ENCODE data around the gene TNC.

Gene TNC

GRCh38 chr9:115012486-115012885, 105.5 kb downstream of the TNC start:
- H2BK120ac ChIP-seq (ENCODE audit: low read depth, low read length), result no peak overlapping the region
- no CpG with 5 or more reads among the region's 3 CpGs for WGBS (ENCODE audit: extremely low coverage, insufficient coverage, low lambda C conversion rate)
- no peaks in the 10 kb centered on the region for H3K36me3 ChIP-seq (ENCODE audit: control insufficient read depth, insufficient read depth, low read length)
- no peak overlapping the region for H4K8ac ChIP-seq (ENCODE audit: low read depth, low read length)
- no peak overlapping the region for H3K9ac ChIP-seq (ENCODE audit: low read length)
- no peak overlapping the region for H2BK5ac ChIP-seq (ENCODE audit: low read length)
- no peak overlapping the region for H3K4me2 ChIP-seq (ENCODE audit: low read length)
- H3K23ac ChIP-seq (ENCODE audit: low read length), result no peak overlapping the region
- no peak overlapping the region for H3K27ac ChIP-seq (ENCODE audit: low read depth, low read length)
- H4K5ac ChIP-seq (ENCODE audit: low read length), result no peak overlapping the region
- H2AK5ac ChIP-seq (ENCODE audit: low read length), result no peak overlapping the region
- H3K18ac ChIP-seq (ENCODE audit: low read length), result no peak overlapping the region
- no peak overlapping the region for H3K56ac ChIP-seq (ENCODE audit: low read length)
- no peak overlapping the region for H3K4ac ChIP-seq (ENCODE audit: low read depth, low read length)
- DNase-seq, result peak; percentile 84
- H3K27me3 ChIP-seq (ENCODE audit: insufficient read depth, low read length, poor library complexity), result no peaks in the 10 kb centered on the region
- H2BK15ac ChIP-seq (replicated peaks; ENCODE audit: low read depth), result no peak overlapping the region
- no peak overlapping the region for H3K4me3 ChIP-seq (ENCODE audit: low read length)
- H3K79me1 ChIP-seq (ENCODE audit: low read length), result no peaks in the 10 kb centered on the region
- no peaks in the 10 kb centered on the region for H3K79me2 ChIP-seq (ENCODE audit: control insufficient read depth, insufficient read depth, low read length)
- peaks cover 2% of the 10 kb centered on the region for H3K4me1 ChIP-seq (ENCODE audit: control insufficient read depth, low read depth, low read length)

DNA sequence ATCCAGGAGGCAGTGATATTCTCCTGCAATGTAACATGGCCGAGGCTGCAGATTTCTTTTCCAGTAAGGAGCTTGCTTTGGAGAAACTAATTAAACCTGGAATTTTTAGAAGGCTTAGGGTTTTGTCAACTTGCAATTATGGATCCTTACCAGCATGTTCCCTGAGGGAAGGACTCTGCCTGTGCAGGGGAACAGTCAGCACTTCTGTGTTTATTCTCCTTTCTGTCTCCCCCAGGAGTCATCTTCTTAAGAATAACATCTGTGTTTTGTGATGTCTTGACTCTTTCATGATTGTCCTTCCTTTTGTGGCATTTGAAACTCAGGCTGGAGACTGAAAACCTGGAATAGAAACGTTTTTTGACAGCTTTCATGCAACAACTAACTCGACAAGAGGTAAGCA, 107.1 kb downstream of the TNC start:
- DNase-seq, result no peak
- H3K4ac ChIP-seq (ENCODE audit: low read depth, low read length), result no peak overlapping the region
- no peaks in the 10 kb centered on the region for H3K79me1 ChIP-seq (ENCODE audit: low read length)
- no peak overlapping the region for H2BK15ac ChIP-seq (replicated peaks; ENCODE audit: low read depth)
- H4K8ac ChIP-seq (ENCODE audit: low read depth, low read length), result no peak overlapping the region
- no peak overlapping the region for H3K4me2 ChIP-seq (ENCODE audit: low read length)
- no peak overlapping the region for H3K23ac ChIP-seq (ENCODE audit: low read length)
- peaks cover 2% of the 10 kb centered on the region for H3K4me1 ChIP-seq (ENCODE audit: control insufficient read depth, low read depth, low read length)
- H3K79me2 ChIP-seq (ENCODE audit: control insufficient read depth, insufficient read depth, low read length), result no peaks in the 10 kb centered on the region
- H2AK5ac ChIP-seq (ENCODE audit: low read length), result no peak overlapping the region
- no CpG with 5 or more reads among the region's 3 CpGs for WGBS (ENCODE audit: extremely low coverage, insufficient coverage, low lambda C conversion rate)
- no peak overlapping the region for H3K56ac ChIP-seq (ENCODE audit: low read length)
- no peak overlapping the region for H2BK5ac ChIP-seq (ENCODE audit: low read length)
- no peaks in the 10 kb centered on the region for H3K36me3 ChIP-seq (ENCODE audit: control insufficient read depth, insufficient read depth, low read length)
- no peak overlapping the region for H3K18ac ChIP-seq (ENCODE audit: low read length)
- H3K27ac ChIP-seq (ENCODE audit: low read depth, low read length), result no peak overlapping the region
- no peak overlapping the region for H4K5ac ChIP-seq (ENCODE audit: low read length)
- no peak overlapping the region for H2BK120ac ChIP-seq (ENCODE audit: low read depth, low read length)
- no peaks in the 10 kb centered on the region for H3K27me3 ChIP-seq (ENCODE audit: insufficient read depth, low read length, poor library complexity)
- no peak overlapping the region for H3K4me3 ChIP-seq (ENCODE audit: low read length)
- H3K9ac ChIP-seq (ENCODE audit: low read length), result no peak overlapping the region

GRCh38 chr9:115008536-115009270, 109.3 kb downstream of the TNC start:
- H4K5ac ChIP-seq (ENCODE audit: low read length), result no peak overlapping the region
- H2BK15ac ChIP-seq (replicated peaks; ENCODE audit: low read depth), result no peak overlapping the region
- no peaks in the 10 kb centered on the region for H3K79me1 ChIP-seq (ENCODE audit: low read length)
- no CpG with 5 or more reads among the region's 7 CpGs for WGBS (ENCODE audit: extremely low coverage, insufficient coverage, low lambda C conversion rate)
- H3K36me3 ChIP-seq (ENCODE audit: control insufficient read depth, insufficient read depth, low read length), result no peaks in the 10 kb centered on the region
- peaks cover 2% of the 10 kb centered on the region for H3K4me1 ChIP-seq (ENCODE audit: control insufficient read depth, low read depth, low read length)
- no peak overlapping the region for H2BK120ac ChIP-seq (ENCODE audit: low read depth, low read length)
- H3K4ac ChIP-seq (ENCODE audit: low read depth, low read length), result no peak overlapping the region
- DNase-seq, result peak; percentile 78
- H3K4me3 ChIP-seq (ENCODE audit: low read length), result no peak overlapping the region
- H3K4me2 ChIP-seq (ENCODE audit: low read length), result no peak overlapping the region
- H3K23ac ChIP-seq (ENCODE audit: low read length), result no peak overlapping the region
- peak overlapping the region; percentile 2 for H3K18ac ChIP-seq (ENCODE audit: low read length)
- H3K27ac ChIP-seq (ENCODE audit: low read depth, low read length), result no peak overlapping the region
- H4K8ac ChIP-seq (ENCODE audit: low read depth, low read length), result no peak overlapping the region
- H3K79me2 ChIP-seq (ENCODE audit: control insufficient read depth, insufficient read depth, low read length), result no peaks in the 10 kb centered on the region
- no peak overlapping the region for H3K9ac ChIP-seq (ENCODE audit: low read length)
- H2BK5ac ChIP-seq (ENCODE audit: low read length), result no peak overlapping the region
- H2AK5ac ChIP-seq (ENCODE audit: low read length), result no peak overlapping the region
- no peak overlapping the region for H3K56ac ChIP-seq (ENCODE audit: low read length)
- no peaks in the 10 kb centered on the region for H3K27me3 ChIP-seq (ENCODE audit: insufficient read depth, low read length, poor library complexity)

DNA sequence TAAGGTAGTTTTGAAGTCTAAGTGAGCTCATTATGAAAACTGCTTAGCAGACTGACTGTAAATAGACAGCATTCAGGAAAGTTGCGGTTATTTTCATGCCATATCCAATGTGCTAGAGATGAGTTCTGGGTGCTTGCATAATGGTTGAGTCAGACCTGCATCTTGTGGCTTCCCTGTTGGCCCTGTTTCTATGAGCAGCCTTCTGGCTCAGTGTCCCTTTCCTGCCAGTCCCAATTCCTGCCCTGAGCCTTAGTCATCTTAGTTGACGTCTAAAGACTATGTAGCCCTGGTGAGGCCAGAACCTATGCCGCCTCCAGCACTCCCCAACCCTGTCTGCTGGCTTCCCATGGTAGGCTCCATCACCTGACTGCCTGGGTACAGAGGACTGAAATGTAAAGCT, 111.3 kb downstream of the TNC start:
- H3K4me3 ChIP-seq (ENCODE audit: low read length), result no peak overlapping the region
- H3K56ac ChIP-seq (ENCODE audit: low read length), result no peak overlapping the region
- no peak overlapping the region for H3K18ac ChIP-seq (ENCODE audit: low read length)
- H2BK15ac ChIP-seq (replicated peaks; ENCODE audit: low read depth), result no peak overlapping the region
- H4K5ac ChIP-seq (ENCODE audit: low read length), result no peak overlapping the region
- no peak for DNase-seq
- H4K8ac ChIP-seq (ENCODE audit: low read depth, low read length), result no peak overlapping the region
- H3K4ac ChIP-seq (ENCODE audit: low read depth, low read length), result no peak overlapping the region
- peaks cover 2% of the 10 kb centered on the region for H3K4me1 ChIP-seq (ENCODE audit: control insufficient read depth, low read depth, low read length)
- no peak overlapping the region for H2BK120ac ChIP-seq (ENCODE audit: low read depth, low read length)
- WGBS (ENCODE audit: extremely low coverage, insufficient coverage, low lambda C conversion rate), result no CpG with 5 or more reads among the region's 3 CpGs
- no peak overlapping the region for H2AK5ac ChIP-seq (ENCODE audit: low read length)
- H3K27me3 ChIP-seq (ENCODE audit: insufficient read depth, low read length, poor library complexity), result no peaks in the 10 kb centered on the region
- no peak overlapping the region for H3K27ac ChIP-seq (ENCODE audit: low read depth, low read length)
- no peak overlapping the region for H3K4me2 ChIP-seq (ENCODE audit: low read length)
- no peaks in the 10 kb centered on the region for H3K79me1 ChIP-seq (ENCODE audit: low read length)
- H3K9ac ChIP-seq (ENCODE audit: low read length), result no peak overlapping the region
- H3K79me2 ChIP-seq (ENCODE audit: control insufficient read depth, insufficient read depth, low read length), result no peaks in the 10 kb centered on the region
- H3K23ac ChIP-seq (ENCODE audit: low read length), result no peak overlapping the region
- no peaks in the 10 kb centered on the region for H3K36me3 ChIP-seq (ENCODE audit: control insufficient read depth, insufficient read depth, low read length)
- H2BK5ac ChIP-seq (ENCODE audit: low read length), result no peak overlapping the region

GRCh38 chr9:115005322-115005721, 112.6 kb downstream of the TNC start:
- Histone ChIP-seq H3K36me3 (ENCODE audit: control insufficient read depth, insufficient read depth, low read length) (no peaks in the 10 kb centered on the region), H3K27ac (ENCODE audit: low read depth, low read length) (no peak overlapping the region), H3K79me1 (ENCODE audit: low read length) (no peaks in the 10 kb centered on the region), H3K4me2 (ENCODE audit: low read length) (no peak overlapping the region), H2AK5ac (ENCODE audit: low read length) (no peak overlapping the region), H3K27me3 (ENCODE audit: insufficient read depth, low read length, poor library complexity) (no peaks in the 10 kb centered on the region), H3K9ac (ENCODE audit: low read length) (no peak overlapping the region), H4K5ac (ENCODE audit: low read length) (no peak overlapping the region), H3K56ac (ENCODE audit: low read length) (no peak overlapping the region), H3K18ac (ENCODE audit: low read length) (no peak overlapping the region), H4K8ac (ENCODE audit: low read depth, low read length) (no peak overlapping the region), H2BK120ac (ENCODE audit: low read depth, low read length) (no peak overlapping the region), H3K79me2 (ENCODE audit: control insufficient read depth, insufficient read depth, low read length) (no peaks in the 10 kb centered on the region), H3K4ac (ENCODE audit: low read depth, low read length) (no peak overlapping the region), H2BK5ac (ENCODE audit: low read length) (no peak overlapping the region), H3K4me3 (ENCODE audit: low read length) (no peak overlapping the region), H2BK15ac (replicated peaks; ENCODE audit: low read depth) (no peak overlapping the region), H3K4me1 (ENCODE audit: control insufficient read depth, low read depth, low read length) (peaks cover 2% of the 10 kb centered on the region), H3K23ac (ENCODE audit: low read length) (no peak overlapping the region)
- WGBS (ENCODE audit: extremely low coverage, insufficient coverage, low lambda C conversion rate), result no CpG with 5 or more reads among the region's 4 CpGs
- no peak for DNase-seq

- Histone ChIP-seq H3K4me1 (ENCODE audit: control insufficient read depth, low read depth, low read length) (peaks cover 2% of the 10 kb centered on the region), H3K36me3 (ENCODE audit: control insufficient read depth, insufficient read depth, low read length) (no peaks in the 10 kb centered on the region), H2BK5ac (ENCODE audit: low read length) (no peak overlapping the region), H3K56ac (ENCODE audit: low read length) (no peak overlapping the region), H3K23ac (ENCODE audit: low read length) (no peak overlapping the region), H3K4me3 (ENCODE audit: low read length) (no peak overlapping the region), H3K18ac (ENCODE audit: low read length) (no peak overlapping the region), H3K79me1 (ENCODE audit: low read length) (no peaks in the 10 kb centered on the region), H3K4me2 (ENCODE audit: low read length) (no peak overlapping the region), H3K27ac (ENCODE audit: low read depth, low read length) (no peak overlapping the region), H2AK5ac (ENCODE audit: low read length) (no peak overlapping the region), H4K8ac (ENCODE audit: low read depth, low read length) (no peak overlapping the region), H3K9ac (ENCODE audit: low read length) (no peak overlapping the region), H2BK120ac (ENCODE audit: low read depth, low read length) (no peak overlapping the region), H2BK15ac (replicated peaks; ENCODE audit: low read depth) (no peak overlapping the region), H3K27me3 (ENCODE audit: insufficient read depth, low read length, poor library complexity) (no peaks in the 10 kb centered on the region), H3K4ac (ENCODE audit: low read depth, low read length) (no peak overlapping the region), H4K5ac (ENCODE audit: low read length) (no peak overlapping the region), H3K79me2 (ENCODE audit: control insufficient read depth, insufficient read depth, low read length) (no peaks in the 10 kb centered on the region)
- DNase-seq, result no peak
- WGBS (ENCODE audit: extremely low coverage, insufficient coverage, low lambda C conversion rate), result no CpG with 5 or more reads among the region's 2 CpGs
Observed at GRCh38 chr9:115004545-115004944, 113.4 kb downstream of the TNC start.
